Suprapubic skin (tissue), 4 donors: ENCODE measurements around the gene CYP3A5. TPM values are rescaled to one million over a fixed set of nuclear protein-coding genes. Genes with fewer than 3 reads are reported as not detected.

Source experiments
- DNase-seq, 2 donors: peaks; one replicate each; pipeline ENCODE4 v3.0.0-alpha.2; 2019; ENCODE audit warnings: low spot score in 2 of 2
- H3K27ac ChIP-seq: fragments of 200-600 bp; sonication (generic); one replicate; pipeline ENCODE4 v1.5.1; 2019
- H3K27me3 ChIP-seq: fragments of 200-600 bp; sonication (generic); one replicate; pipeline ENCODE4 v1.5.1; 2019
- H3K36me3 ChIP-seq: fragments of 200-600 bp; sonication (generic); one replicate; pipeline ENCODE4 v1.5.1; 2019
- H3K4me1 ChIP-seq: fragments of 200-600 bp; sonication (generic); one replicate; pipeline ENCODE4 v1.5.1; 2019
- H3K4me3 ChIP-seq: fragments of 200-600 bp; sonication (generic); one replicate; pipeline ENCODE4 v1.5.1; 2019; ENCODE audit warnings: mild to moderate bottlenecking
- H3K9me3 ChIP-seq: fragments of 200-600 bp; sonication (generic); one replicate; pipeline ENCODE4 v1.5.1; 2019
- CTCF ChIP-seq, 2 donors: fragments of 200-600 bp in 1 of 2; fragments of 450-650 bp in 1 of 2; sonication (generic) in 1 of 2; IDR thresholded peaks; one replicate each; pipeline ENCODE4 v1.5.1; 2016 to 2019; ENCODE audit warnings: antibody characterized with exemption in 2 of 2, mild to moderate bottlenecking in 1 of 2, moderate library complexity in 1 of 2
- EP300 ChIP-seq: sonication (generic); formaldehyde crosslinking; IDR thresholded peaks from one replicate; pipeline ENCODE4 v1.6.1; 2017; ENCODE audit warnings: antibody characterized with exemption
- POLR2A ChIP-seq, 2 donors: fragments of 450-650 bp; IDR thresholded peaks; one replicate each; pipeline ENCODE4 v1.6.1; 2017; ENCODE audit warnings: antibody characterized with exemption in 2 of 2, mild to moderate bottlenecking in 2 of 2, moderate library complexity in 2 of 2
- POLR2AphosphoS5 ChIP-seq, 3 donors: sonication (generic); formaldehyde crosslinking; IDR thresholded peaks; one replicate each; pipeline ENCODE4 v1.6.1; 2017; ENCODE audit warnings: antibody characterized with exemption in 3 of 3
- WGBS: methylation state at CpG from one replicate; pipeline ENCODE4 v1.1.5; 2018; 5-methylcytosine and 5-hydroxymethylcytosine counted together
- total RNA-seq, 4 donors: library from RNA; depleted of rRNA; stranded (reverse); fragments of >200 nt; gene quantifications; one replicate each; pipeline ENCODE4 v1.1.0, GENCODE V29; 2016

CYP3A5 gene
- total RNA-seq, 4 donors from 2014 or later: 50.0 to 448 (median 92.1) TPM

DNA sequence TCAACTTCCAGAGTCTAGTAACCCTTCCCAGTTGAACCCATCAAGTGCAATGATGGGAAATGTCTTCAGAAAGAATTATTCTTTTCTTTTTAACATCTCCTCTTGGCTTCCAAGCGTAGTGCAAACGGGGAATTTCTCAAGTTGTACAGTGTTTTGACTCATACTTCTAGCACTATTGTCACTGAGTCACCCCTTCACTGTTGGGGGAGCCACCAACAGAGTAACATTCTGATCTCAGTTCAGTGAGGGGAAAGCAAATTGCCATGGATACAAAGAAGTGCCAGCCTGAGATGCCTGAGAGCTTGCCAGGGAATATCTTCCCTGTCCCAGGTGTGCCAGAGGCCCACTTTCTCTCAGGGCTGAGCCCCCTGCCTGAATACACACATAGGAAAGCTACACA is 31.0 kb downstream of the CYP3A5 start:
- Histone ChIP-seq H3K4me1 (no peaks in the 10 kb centered on the region), H3K27me3 (no peaks in the 10 kb centered on the region), H3K36me3 (peaks cover 5% of the 10 kb centered on the region), H3K27ac (no peak overlapping the region), H3K4me3 (no peak overlapping the region), H3K9me3 (no peaks in the 10 kb centered on the region)
- no peak for DNase-seq
- 94% methylated on average over 2 of the region's 2 CpGs for WGBS
- TF ChIP-seq EP300: no peak
- no peak for TF ChIP-seq CTCF (IDR thresholded peaks at IDR 0.05)
- no peak for TF ChIP-seq POLR2AphosphoS5 (IDR thresholded peaks at IDR 0.05)
- no peak for TF ChIP-seq POLR2A (IDR thresholded peaks at IDR 0.05)

- H3K4me3 ChIP-seq: no peak overlapping the region
- H3K27me3 ChIP-seq: no peaks in the 10 kb centered on the region
- peaks cover 8% of the 10 kb centered on the region for H3K36me3 ChIP-seq
- no peak for DNase-seq
- no peak overlapping the region for H3K27ac ChIP-seq
- no peaks in the 10 kb centered on the region for H3K9me3 ChIP-seq
- WGBS: 97% methylated on average over 1 of the region's 1 CpG
- H3K4me1 ChIP-seq: no peaks in the 10 kb centered on the region
- TF ChIP-seq CTCF (IDR thresholded peaks at IDR 0.05) (no peak), EP300 (no peak), POLR2AphosphoS5 (IDR thresholded peaks at IDR 0.05) (no peak), POLR2A (IDR thresholded peaks at IDR 0.05) (no peak)
Measured at GRCh38 chr7:99645590-99645989, 34.2 kb downstream of the CYP3A5 start.

GRCh38 chr7:99644431-99644830 is 35.4 kb downstream of the CYP3A5 start:
- H3K4me1 ChIP-seq: no peaks in the 10 kb centered on the region
- peaks cover 8% of the 10 kb centered on the region for H3K36me3 ChIP-seq
- no peak overlapping the region for H3K27ac ChIP-seq
- H3K4me3 ChIP-seq: no peak overlapping the region
- DNase-seq: no peak
- H3K27me3 ChIP-seq: no peaks in the 10 kb centered on the region
- TF ChIP-seq POLR2A (IDR thresholded peaks at IDR 0.05): no peak
- TF ChIP-seq POLR2AphosphoS5 (IDR thresholded peaks at IDR 0.05): no peak
- no peak for TF ChIP-seq EP300
- TF ChIP-seq CTCF (IDR thresholded peaks at IDR 0.05): no peak
- WGBS: 88% methylated on average over 3 of the region's 3 CpGs
- no peaks in the 10 kb centered on the region for H3K9me3 ChIP-seq

DNA sequence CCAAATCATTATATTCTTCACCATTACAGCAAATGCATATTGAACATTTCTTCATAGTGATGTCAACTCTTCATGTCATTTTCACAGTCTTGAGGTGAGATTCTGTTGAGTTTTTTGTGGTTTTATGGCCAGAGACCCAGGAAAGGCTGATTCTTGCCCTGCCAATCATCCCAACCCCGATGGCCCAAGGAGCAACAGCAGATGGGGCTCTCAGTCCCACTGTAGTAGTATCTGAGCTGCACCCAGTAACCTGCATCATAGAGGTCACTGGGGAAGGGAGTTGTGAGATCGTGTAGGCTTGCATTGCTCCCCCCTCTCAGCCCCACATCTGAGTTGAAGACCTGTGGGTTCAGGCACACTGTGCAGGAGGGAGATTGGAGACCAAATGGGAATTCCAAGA is 36.3 kb downstream of the CYP3A5 start:
- Histone ChIP-seq H3K4me1 (no peaks in the 10 kb centered on the region), H3K27me3 (no peaks in the 10 kb centered on the region), H3K9me3 (no peaks in the 10 kb centered on the region), H3K36me3 (peaks cover 8% of the 10 kb centered on the region), H3K27ac (no peak overlapping the region), H3K4me3 (no peak overlapping the region)
- TF ChIP-seq POLR2A (IDR thresholded peaks at IDR 0.05): no peak
- TF ChIP-seq POLR2AphosphoS5 (IDR thresholded peaks at IDR 0.05): no peak
- TF ChIP-seq EP300: no peak
- TF ChIP-seq CTCF (IDR thresholded peaks at IDR 0.05): no peak
- DNase-seq: no peak
- 100% methylated on average over 1 of the region's 2 CpGs for WGBS

DNA sequence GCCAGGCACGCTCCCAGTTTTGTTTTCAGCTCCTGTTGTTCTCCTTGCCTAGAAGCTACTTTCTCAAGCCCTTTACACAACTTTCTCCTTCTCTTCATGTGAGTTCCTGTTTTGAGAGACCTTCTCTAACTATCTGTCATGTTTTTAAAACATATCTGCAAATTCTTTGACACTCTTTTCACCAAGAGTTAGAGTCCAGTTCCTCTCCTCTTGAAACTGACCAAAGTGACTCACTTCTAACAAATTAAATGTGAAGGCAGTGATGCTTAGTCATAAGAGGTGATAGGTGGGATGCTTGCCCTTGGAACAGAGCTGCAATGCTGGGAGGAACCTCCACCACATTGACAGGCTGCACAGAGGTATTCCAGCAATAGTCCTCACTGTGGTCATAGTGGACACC is 37.8 kb downstream of the CYP3A5 start:
- Histone ChIP-seq H3K36me3 (peaks cover 8% of the 10 kb centered on the region), H3K4me3 (no peak overlapping the region), H3K27ac (no peak overlapping the region), H3K9me3 (no peaks in the 10 kb centered on the region), H3K4me1 (no peaks in the 10 kb centered on the region), H3K27me3 (no peaks in the 10 kb centered on the region)
- TF ChIP-seq POLR2A (IDR thresholded peaks at IDR 0.05) (no peak), EP300 (no peak), CTCF (IDR thresholded peaks at IDR 0.05) (no peak), POLR2AphosphoS5 (IDR thresholded peaks at IDR 0.05) (no peak)
- WGBS: 93% methylated on average over 1 of the region's 1 CpG
- DNase-seq: no peak
